Stimulated activated CD4-positive, alpha-beta T cell treated with anti-CD3 and anti-CD28 coated beads, Interleukin-2, amount 100 ng/mL, for 24 hours (primary cell): ENCODE data around the gene IL6R.
A peak's percentile ranks its signal among the peaks of the same experiment; 100 is the strongest.
"Not testable (repeated sequence)": the region's sequence is repeated elsewhere in the genome, so short reads cannot be mapped to it uniquely, and the experiment has no call there.

Source experiments
- DNase-seq, 2 donors: peaks; one replicate each; pipeline ENCODE4 v3.0.0-alpha.2; 2020

Gene IL6R

GRCh38 chr1:154404984-154405746 is at the start of gene IL6R:
Gene IL6R (plus strand): TSS chr1:154405343. CDS start chr1:154405630, 287 bp downstream.
- DNase-seq, result peak; percentile 71 to 77

GRCh38 chr1:154358519-154358918 is 46.6 kb upstream of the IL6R start:
- no peak for DNase-seq

GRCh38 chr1:154360288-154360687 is 44.9 kb upstream of the IL6R start:
- no peak for DNase-seq

- DNase-seq, result not testable (repeated sequence)
Measured at GRCh38 chr1:154360881-154361280, 44.3 kb upstream of the IL6R start.

GRCh38 chr1:154361357-154361756 is 43.8 kb upstream of the IL6R start:
- DNase-seq, result no peak

GRCh38 chr1:154371436-154371835 is 33.7 kb upstream of the IL6R start:
- DNase-seq, result no peak

- DNase-seq, result peak in 1 of 2 donors; percentile 38
Measured at GRCh38 chr1:154373777-154374357, 31.3 kb upstream of the IL6R start.

GRCh38 chr1:154379301-154379700 is 25.8 kb upstream of the IL6R start:
- DNase-seq, result no peak

- no peak for DNase-seq
Measured at GRCh38 chr1:154384650-154385489, 20.3 kb upstream of the IL6R start.

- peak; percentile 79 to 89 for DNase-seq
Measured at GRCh38 chr1:154386643-154387352, 18.3 kb upstream of the IL6R start.

- DNase-seq, result no peak
Measured at GRCh38 chr1:154391086-154391770, 13.9 kb upstream of the IL6R start.

GRCh38 chr1:154398141-154398540 is 7.0 kb upstream of the IL6R start:
- no peak for DNase-seq

GRCh38 chr1:154398678-154399077 is 6.5 kb upstream of the IL6R start:
- no peak for DNase-seq

GRCh38 chr1:154400381-154400801 is 4.8 kb upstream of the IL6R start:
- DNase-seq, result no peak

- no peak for DNase-seq
Measured at GRCh38 chr1:154402409-154402921, 2.7 kb upstream of the IL6R start.

- DNase-seq, result no peak
Measured at GRCh38 chr1:154403261-154403943, 1.7 kb upstream of the IL6R start.

GRCh38 chr1:154403983-154404382 is 1.2 kb upstream of the IL6R start:
- DNase-seq, result no peak

- no peak for DNase-seq
Measured at GRCh38 chr1:154404511-154404931, 622 bp upstream of the IL6R start.

GRCh38 chr1:154405747-154406571 is 816 bp downstream of the IL6R start:
- peak; percentile 75 to 79 for DNase-seq

GRCh38 chr1:154406572-154406879 is 1.4 kb downstream of the IL6R start:
- no peak for DNase-seq

GRCh38 chr1:154406886-154407197 is 1.7 kb downstream of the IL6R start:
- DNase-seq, result no peak
